KOPT-K1 (cell line): ENCODE results near the gene FBXO28.

Source experiments
- H3K27ac ChIP-seq: fragments of 200-600 bp; sonication (generic); 2 replicates; pipeline ENCODE4 v1.5.1; 2016; ENCODE audit warnings: antibody characterized with exemption, mild to moderate bottlenecking, low read depth, low read length; ENCODE audit not compliant: poor library complexity, severe bottlenecking
- H3K36me3 ChIP-seq: fragments of 200-600 bp; sonication (generic); 2 replicates; pipeline ENCODE4 v1.5.1; 2017; ENCODE audit warnings: antibody characterized with exemption, mild to moderate bottlenecking, low read length, moderate library complexity; ENCODE audit not compliant: insufficient read depth
- H3K9me3 ChIP-seq: fragments of 200-600 bp; sonication (generic); 2 replicates; pipeline ENCODE4 v1.5.1; 2017; ENCODE audit warnings: antibody characterized with exemption, low read length, mild to moderate bottlenecking; ENCODE audit not compliant: insufficient read depth, poor library complexity, severe bottlenecking

FBXO28 gene

DNA sequence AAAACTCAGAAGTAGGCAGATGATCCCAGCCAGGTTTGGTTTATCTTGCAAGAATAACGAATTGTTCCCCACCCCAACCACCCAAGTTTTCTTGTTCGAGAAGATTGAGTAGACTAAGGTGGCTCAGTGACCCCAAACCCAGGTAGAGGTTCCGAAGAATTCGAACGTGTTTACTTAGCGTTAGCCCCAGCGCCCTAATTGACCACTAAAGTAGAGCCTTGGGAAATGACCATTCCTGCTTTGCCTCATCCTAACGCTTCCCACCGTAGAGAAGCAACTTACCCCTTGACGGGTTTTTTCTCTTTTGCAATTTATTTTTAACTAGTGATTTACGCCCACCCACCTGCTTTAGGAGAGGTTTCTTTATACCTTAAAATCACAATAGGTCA, 870 bp downstream of the FBXO28 start:
- Histone ChIP-seq H3K27ac (peak overlapping the region; percentile 80), H3K9me3 (no peaks in the 10 kb centered on the region), H3K36me3 (peaks cover 16% of the 10 kb centered on the region)

DNA sequence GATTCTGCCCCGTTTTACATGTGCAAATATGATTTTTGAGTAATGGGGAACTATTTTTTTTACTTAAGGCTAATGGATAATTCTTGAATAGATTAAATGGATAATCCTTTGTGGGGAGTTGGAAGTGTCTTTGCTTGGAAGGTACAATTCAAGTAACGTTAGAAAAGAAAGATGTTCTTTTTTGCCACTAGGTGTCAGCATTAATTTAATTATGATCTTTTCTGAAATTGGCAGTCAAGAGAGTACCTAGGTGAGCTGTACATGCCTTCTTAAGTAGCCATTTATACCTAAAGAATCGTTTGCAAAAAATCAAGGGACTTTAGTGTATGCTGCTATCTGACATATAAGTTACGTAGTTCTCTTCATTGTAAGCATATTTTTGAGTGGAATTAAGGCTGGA, 2.2 kb downstream of the FBXO28 start:
- Histone ChIP-seq H3K27ac (no peak overlapping the region), H3K9me3 (no peaks in the 10 kb centered on the region), H3K36me3 (peaks cover 25% of the 10 kb centered on the region)

DNA sequence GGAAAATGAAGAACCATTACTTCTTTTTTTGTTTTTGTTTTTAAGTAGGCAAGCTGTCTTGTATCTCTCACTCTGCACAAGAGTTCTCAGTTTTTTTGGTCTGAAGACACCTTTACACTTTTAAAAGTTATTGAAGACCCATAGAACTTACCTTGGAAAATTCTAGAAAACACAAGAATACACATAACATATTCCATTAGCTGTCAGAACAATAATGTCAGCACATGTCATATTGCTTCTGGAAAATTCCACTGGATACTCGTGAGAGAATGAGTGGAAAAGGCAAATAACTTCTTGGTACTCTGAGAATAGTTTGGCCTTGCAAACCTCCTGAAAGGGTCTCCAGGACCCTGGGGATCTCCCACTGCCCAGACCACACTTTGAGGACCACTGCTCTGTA, 4.8 kb downstream of the FBXO28 start:
- Histone ChIP-seq H3K27ac (no peak overlapping the region), H3K36me3 (peaks cover 48% of the 10 kb centered on the region), H3K9me3 (no peaks in the 10 kb centered on the region)

DNA sequence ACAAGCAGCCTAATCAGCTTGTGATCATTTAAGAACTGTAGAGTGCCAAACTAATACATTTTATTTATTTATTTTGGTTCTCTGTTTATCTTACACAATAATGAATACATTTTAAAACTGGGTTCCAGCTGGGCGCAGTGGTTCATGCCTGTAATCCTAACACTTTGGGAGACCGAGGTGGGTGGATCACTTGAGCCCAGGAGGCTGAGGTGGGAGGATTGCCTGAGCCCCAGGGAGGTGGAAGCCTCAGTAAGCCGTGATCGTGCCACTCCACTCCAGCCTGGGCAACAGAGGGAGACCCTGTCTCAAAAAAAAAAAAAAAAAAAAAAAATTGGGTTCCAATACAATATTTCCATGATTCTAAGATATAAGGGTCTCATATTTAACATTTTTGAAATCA, 9.2 kb downstream of the FBXO28 start:
- H3K27ac ChIP-seq: no peak overlapping the region
- no peaks in the 10 kb centered on the region for H3K9me3 ChIP-seq
- peaks cover 59% of the 10 kb centered on the region for H3K36me3 ChIP-seq

DNA sequence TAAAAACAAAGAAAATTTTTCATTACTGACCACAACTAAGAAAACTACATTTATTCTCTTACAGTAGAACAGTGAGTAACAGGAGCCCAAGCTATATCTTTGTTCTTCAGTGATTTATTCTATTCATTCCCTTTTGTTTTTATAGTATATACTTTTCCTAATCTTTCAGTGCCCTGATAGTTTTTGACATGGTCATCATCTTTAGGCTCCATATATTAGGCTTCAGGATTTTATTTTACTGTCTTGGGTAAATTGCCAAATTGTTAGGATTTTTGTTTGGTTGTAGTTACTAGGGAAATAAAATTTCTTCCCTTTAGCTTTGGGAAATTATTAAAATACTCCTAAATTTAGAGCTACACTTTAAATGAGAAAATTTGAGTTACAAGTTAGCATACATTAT, 10.3 kb downstream of the FBXO28 start:
- Histone ChIP-seq H3K9me3 (no peaks in the 10 kb centered on the region), H3K27ac (no peak overlapping the region), H3K36me3 (peaks cover 53% of the 10 kb centered on the region)

DNA sequence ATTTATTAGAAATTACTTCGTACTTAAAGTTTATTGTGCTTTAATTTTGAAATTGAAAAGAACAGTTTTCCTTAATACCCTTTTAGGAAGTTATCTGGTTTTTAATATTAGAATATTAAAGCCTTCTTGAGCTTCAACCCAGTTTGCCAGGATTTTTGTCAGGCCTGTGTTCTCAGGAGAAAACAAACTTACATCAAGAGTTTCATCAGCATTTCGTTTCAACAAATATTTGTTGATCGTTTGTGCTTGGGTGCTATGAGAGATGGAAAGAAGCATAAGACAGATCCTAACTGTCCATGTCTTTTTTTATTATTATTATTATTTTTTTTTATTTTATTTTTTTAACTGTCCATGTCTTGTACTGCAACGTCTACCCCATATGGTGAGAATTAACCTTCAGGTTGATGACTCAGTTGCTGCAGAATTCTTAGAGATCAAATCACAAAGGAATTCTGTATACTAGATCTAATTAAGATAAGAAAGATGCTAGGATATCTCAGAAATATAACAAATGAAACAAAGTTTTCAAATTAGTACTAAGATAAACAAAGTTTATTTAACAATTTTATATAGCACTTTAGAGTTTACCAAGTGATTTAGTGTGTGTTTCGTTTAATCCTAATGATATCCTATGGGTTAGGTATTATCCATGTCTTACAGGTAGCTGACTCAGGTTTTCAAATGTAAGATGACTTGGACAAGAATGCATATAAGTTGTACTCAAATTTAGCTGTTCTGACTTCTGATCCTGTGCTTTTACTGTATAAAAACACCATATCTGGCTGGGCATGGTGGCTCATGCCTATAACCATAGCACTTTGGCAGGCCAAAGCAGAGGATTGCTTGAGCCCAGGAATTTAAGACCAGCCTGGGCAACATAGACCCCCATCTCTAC, 14.3 kb downstream of the FBXO28 start:
- Histone ChIP-seq H3K27ac (no peak overlapping the region), H3K36me3 (peaks cover 55% of the 10 kb centered on the region), H3K9me3 (peaks cover 5% of the 10 kb centered on the region)

DNA sequence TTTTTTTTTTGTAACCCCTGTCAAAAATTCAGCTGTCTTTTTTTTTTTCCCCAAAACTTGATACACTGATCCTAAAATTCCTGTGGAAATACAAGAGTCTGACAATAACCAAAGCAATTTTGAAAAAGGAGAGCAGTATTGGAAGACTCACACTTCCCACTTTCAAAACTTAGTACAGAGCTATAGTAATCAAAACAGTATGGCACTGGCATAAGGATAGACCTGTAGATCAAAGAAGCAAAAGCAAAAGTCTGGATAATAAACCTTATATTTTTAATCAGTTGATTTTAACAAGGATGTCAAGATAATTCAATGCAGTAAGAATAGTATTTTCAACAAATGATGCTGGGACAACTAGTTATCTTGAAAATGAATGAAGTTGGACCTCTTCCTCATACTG, 17.3 kb downstream of the FBXO28 start:
- peaks cover 5% of the 10 kb centered on the region for H3K9me3 ChIP-seq
- H3K27ac ChIP-seq: no peak overlapping the region
- H3K36me3 ChIP-seq: peaks cover 64% of the 10 kb centered on the region

DNA sequence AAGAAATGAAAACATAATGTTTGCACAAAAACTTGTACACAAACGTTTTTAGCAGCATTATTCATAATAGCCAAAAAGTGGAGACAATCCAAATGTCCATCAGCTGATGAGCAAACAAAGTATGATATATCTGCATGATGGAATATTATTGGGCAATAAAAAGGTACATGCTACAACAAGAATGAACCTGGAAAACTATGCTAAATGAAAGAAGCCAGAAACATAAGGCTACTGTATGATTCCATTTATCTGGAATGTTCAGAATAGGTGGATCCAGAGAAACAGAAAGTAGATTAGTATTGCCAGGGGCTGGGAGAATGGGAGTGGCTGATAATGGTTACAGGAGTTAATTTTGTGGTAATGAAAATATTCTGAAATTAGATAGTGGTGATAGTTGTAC, 19.0 kb downstream of the FBXO28 start:
- H3K9me3 ChIP-seq: peaks cover 5% of the 10 kb centered on the region
- peaks cover 78% of the 10 kb centered on the region for H3K36me3 ChIP-seq
- no peak overlapping the region for H3K27ac ChIP-seq

DNA sequence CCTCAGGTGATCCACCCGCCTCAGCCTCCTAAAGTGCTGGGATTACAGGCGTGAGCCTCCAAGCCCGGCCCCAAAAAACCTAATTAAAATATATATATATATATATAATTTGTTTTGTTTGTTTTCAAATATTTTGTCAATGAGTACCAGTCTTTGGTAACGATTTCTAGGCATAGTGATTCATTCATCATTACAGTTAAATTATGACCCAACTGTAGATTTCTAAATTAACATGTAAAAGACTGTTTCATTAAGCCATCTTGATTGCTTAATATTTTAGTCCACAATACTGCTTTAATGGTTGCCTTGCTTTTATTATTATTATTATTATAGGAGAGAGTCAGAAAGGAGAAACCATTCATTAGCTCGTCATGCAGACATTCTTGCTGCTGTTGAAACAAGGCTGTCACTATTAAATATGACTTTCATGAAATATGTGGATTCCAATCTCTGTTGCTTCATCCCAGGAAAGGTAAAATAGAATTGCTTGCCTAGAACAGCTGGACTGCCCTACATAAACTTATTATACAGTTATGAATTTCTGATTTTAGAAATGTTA, 19.9 kb downstream of the FBXO28 start:
- Histone ChIP-seq H3K27ac (no peak overlapping the region), H3K36me3 (peaks cover 81% of the 10 kb centered on the region), H3K9me3 (peaks cover 5% of the 10 kb centered on the region)

DNA sequence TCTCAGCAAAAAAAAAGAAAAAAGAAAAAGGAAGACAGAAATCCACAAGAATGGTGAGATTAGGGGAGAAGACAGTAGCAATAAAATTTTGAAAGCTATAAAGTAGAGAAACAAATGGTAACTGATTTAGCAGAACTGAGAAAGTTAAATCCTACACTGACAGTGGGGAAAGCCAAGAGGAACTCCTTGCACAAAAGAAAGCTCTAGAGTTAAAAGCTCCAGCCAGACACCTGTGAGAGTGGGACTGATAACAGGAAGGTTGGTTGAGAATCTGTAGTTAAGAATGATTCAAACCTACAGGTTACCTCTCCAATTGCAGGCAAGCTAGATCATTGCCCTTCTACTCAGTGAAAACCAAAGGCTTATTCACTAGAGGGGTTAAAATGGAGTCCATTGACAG, 23.6 kb downstream of the FBXO28 start:
- no peak overlapping the region for H3K27ac ChIP-seq
- peaks cover 88% of the 10 kb centered on the region for H3K36me3 ChIP-seq
- no peaks in the 10 kb centered on the region for H3K9me3 ChIP-seq

DNA sequence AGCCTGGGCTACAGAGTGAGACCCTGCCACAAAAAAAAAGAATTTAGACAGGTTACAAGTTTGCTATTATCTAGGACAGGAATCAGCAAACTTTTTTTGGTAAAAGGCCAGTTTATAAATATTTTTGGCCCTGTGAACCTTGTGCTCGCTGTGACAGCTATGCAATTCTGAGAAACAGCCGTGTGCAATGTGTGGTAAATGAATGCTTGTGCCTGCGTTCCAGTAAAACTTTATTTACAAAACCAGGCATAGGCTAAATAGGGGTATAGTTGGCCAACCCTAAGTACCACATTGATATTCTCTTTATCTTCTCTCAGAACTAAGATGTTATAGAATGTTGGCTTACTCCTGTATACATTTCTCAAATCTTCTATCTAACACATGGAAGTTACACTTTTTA, 24.3 kb downstream of the FBXO28 start:
- no peak overlapping the region for H3K27ac ChIP-seq
- no peaks in the 10 kb centered on the region for H3K9me3 ChIP-seq
- peaks cover 88% of the 10 kb centered on the region for H3K36me3 ChIP-seq

DNA sequence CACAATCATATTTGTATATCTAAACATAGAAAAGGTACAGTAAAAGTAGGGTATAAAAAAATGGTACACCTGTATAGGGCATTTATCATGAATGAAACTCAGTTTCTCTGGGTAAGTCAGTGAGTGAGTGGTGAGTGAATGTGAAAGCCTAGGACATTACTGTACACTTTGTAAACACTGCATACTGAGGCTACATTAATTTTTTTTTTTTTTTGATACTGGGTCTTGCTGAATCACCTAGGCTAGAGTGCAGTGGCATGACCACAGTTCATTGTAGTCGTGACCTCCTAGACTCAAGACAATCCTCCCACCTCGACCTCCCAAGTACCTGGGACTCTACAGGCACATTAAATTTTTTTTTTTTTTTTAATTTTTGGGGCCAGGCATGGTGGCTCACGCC, 27.8 kb downstream of the FBXO28 start:
- Histone ChIP-seq H3K27ac (no peak overlapping the region), H3K9me3 (no peaks in the 10 kb centered on the region), H3K36me3 (peaks cover 75% of the 10 kb centered on the region)

DNA sequence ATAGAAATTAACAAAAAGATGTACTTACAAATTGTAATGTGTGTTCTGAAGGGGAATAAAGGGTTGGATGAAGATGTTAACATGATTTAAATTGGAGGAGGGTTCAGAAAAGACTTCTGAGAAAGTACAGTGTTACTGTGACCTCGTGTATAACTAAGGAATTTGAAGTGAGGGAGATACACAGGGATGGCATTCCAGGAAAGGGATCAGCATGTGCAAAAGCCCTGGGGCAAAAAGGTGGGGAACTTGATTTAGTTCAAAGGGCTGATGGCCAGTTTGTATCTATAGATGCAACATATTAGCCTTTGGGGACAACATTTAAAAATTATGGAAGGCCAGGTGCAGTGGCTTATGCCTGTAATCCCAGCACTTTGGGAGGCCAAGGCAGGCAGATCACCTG, 35.8 kb downstream of the FBXO28 start:
- H3K36me3 ChIP-seq: peaks cover 42% of the 10 kb centered on the region
- H3K27ac ChIP-seq: no peak overlapping the region
- no peaks in the 10 kb centered on the region for H3K9me3 ChIP-seq

DNA sequence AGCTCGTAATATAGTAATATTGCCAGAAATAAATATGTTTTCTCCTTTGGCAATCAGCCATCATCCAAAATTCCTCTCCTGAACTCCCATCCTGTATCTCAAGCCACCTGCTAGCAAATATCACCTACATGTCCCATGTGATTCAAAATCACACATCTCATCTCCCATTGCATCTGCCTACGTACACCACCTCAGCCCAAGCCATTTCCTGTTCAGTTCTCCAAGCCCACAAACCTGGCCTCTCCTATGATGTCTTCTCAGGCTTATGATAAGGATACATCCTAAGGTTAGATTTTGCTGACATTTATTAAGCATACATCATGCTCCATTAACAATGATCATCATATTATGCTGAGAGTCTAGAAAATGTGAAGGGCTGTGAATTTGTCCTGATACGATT, 37.2 kb downstream of the FBXO28 start:
- no peaks in the 10 kb centered on the region for H3K9me3 ChIP-seq
- no peak overlapping the region for H3K27ac ChIP-seq
- H3K36me3 ChIP-seq: peaks cover 44% of the 10 kb centered on the region

DNA sequence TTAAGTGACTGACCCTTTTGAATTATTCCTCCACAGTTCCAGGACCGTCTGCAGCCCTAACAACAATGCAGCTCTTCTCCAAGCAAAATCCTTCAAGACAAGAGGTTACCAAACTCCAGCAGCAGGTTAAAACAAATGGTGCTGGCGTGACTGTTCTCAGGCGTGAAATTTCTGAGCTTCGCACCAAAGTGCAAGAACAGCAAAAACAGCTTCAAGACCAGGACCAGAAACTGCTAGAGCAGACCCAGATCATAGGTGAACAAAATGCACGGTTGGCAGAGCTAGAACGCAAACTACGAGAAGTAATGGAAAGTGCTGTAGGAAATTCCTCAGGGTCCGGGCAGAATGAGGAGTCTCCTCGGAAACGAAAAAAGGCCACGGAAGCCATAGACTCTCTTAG, 43.4 kb downstream of the FBXO28 start:
- Histone ChIP-seq H3K9me3 (no peaks in the 10 kb centered on the region), H3K27ac (no peak overlapping the region), H3K36me3 (peaks cover 79% of the 10 kb centered on the region)

DNA sequence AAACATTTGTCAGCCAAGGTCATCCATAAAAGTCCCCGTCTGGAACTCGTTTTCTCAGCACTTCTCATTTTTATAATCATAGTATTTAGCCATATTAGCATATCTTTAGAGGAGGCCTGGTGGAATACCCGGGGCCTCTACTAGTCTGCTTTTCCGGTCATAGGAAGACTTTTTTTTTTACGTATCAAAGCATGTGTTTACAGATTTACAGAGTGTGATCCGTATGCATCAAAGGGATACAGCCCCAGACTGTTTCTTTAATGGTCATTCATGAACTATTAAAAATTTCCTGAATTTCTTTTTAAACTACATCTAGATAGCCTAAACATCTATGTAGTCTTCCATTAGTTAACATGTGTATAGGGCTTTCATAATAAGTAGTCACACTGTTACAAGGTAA, 45.6 kb downstream of the FBXO28 start:
- Histone ChIP-seq H3K9me3 (no peaks in the 10 kb centered on the region), H3K27ac (no peak overlapping the region), H3K36me3 (peaks cover 62% of the 10 kb centered on the region)
